Motor neuron (in vitro differentiated cells): Measurements from ENCODE around the gene SLC35D3. TPM values are rescaled to one million over a fixed set of nuclear protein-coding genes. Genes with fewer than 3 reads are reported as not detected.

Experiments used
- total RNA-seq, 8 experiments: library from RNA; unstranded; fragments of 300-600 nt; gene quantifications; 2 replicates each; pipeline versions ENCODE4 v1.2.3 to v1.2.4, GENCODE V29; 2022

Gene SLC35D3
- total RNA-seq, 8 experiments from 2014 or later, result 0.17 to 0.67 (median 0.52) TPM; not detected in 5

Other genes starting within 250 kb of the SLC35D3 start
- gene MAP3K5, start 129.8 kb upstream of the SLC35D3 start, total RNA-seq, result 1 to 10 TPM in 5 of 8 experiments, under 1 TPM in 3; 0.58 to 6.6 (median 1.2) TPM
- 1 to 10 TPM; 5.0 to 5.8 (median 5.5) TPM for gene PEX7, start 99.7 kb upstream of the SLC35D3 start, total RNA-seq
- gene IL20RA, start 122.7 kb downstream of the SLC35D3 start, total RNA-seq, result 1 to 10 TPM in 1 of 8 experiments, under 1 TPM in 4, not detected in 3; 0.09 to 3.5 (median 0.17) TPM